ENCODE measurements around the gene HNRNPA1L2. TPM values are rescaled to one million over a fixed set of nuclear protein-coding genes. Genes with fewer than 3 reads are reported as not detected.
"Not testable (repeated sequence)": the region's sequence is repeated elsewhere in the genome, so short reads cannot be mapped to it uniquely, and the experiment has no call there.

HNRNPA1L2 gene
- total RNA-seq, 1 experiment from 2014 or later: 9.1 TPM

- H3K27me3 Mint-ChIP-seq (ENCODE audit: insufficient read depth, unreplicated experiment); H3K4me1 ChIP-seq; H3K36me3 ChIP-seq (ENCODE audit: control insufficient read depth, insufficient read depth, low read length); H3K36me3 Mint-ChIP-seq (ENCODE audit: insufficient read depth, unreplicated experiment); POLR2A ChIA-PET; H3K4me3 Mint-ChIP-seq (ENCODE audit: unreplicated experiment); BruUV-seq (replicated peaks); H3K9me3 Mint-ChIP-seq (ENCODE audit: unreplicated experiment); H3K9me3 ChIP-seq; H3K4me3 ChIP-seq (ENCODE audit: low read depth, low read length); H3K27ac Mint-ChIP-seq (ENCODE audit: unreplicated experiment); H3K27me3 ChIP-seq (replicated peaks; ENCODE audit: control insufficient read depth, insufficient read depth, low read length): not testable (repeated sequence)
- intact Hi-C loops (cut with micrococcal nuclease; ENCODE audit: unreplicated experiment): loop anchor here (1.0 to 2.0 kb wide), 3 partner anchors 44 to 543 kb away; partner anchors contain the start of gene SUGT1
- H3K4me1 Mint-ChIP-seq (ENCODE audit: low read depth, unreplicated experiment): peaks cover 19% of the 10 kb centered on the region
- peak; percentile 52 to 54 for TF ChIP-seq CTCF (IDR thresholded peaks at IDR 0.05; ENCODE audit: insufficient read depth in 1 of 2, low read depth in 1 of 2, low read length in 1 of 2, severe bottlenecking in 1 of 2, unreplicated experiment in 1 of 2)
- DNase-seq: peak in 1 of 2 experiments; percentile 54
- CTCF ChIA-PET: interaction anchor here (0.9 to 1.7 kb wide), 5 partner anchors 44 to 580 kb away, joined by 3 to 25 read pairs (median 4); partner anchors contain the start of gene SUGT1
Measured at GRCh38 chr13:52609013-52609606, 33.1 kb upstream of the HNRNPA1L2 start.

GRCh38 chr13:52610158-52610557 lies 32.1 kb upstream of the HNRNPA1L2 start:
- intact Hi-C loops (cut with micrococcal nuclease; ENCODE audit: unreplicated experiment): loop anchor here (10.0 kb wide), 1 partner anchor 155 kb away; the partner anchor contains the start of genes CKAP2 and VPS36
- H3K4me1 ChIP-seq; BruUV-seq (replicated peaks); H3K27ac Mint-ChIP-seq (ENCODE audit: unreplicated experiment); H3K36me3 Mint-ChIP-seq (ENCODE audit: insufficient read depth, unreplicated experiment); H3K27me3 ChIP-seq (replicated peaks; ENCODE audit: control insufficient read depth, insufficient read depth, low read length); H3K4me3 ChIP-seq (ENCODE audit: low read depth, low read length); H3K4me3 Mint-ChIP-seq (ENCODE audit: unreplicated experiment); H3K9me3 Mint-ChIP-seq (ENCODE audit: unreplicated experiment); H3K27me3 Mint-ChIP-seq (ENCODE audit: insufficient read depth, unreplicated experiment); H3K36me3 ChIP-seq (ENCODE audit: control insufficient read depth, insufficient read depth, low read length); DNase-seq; H3K9me3 ChIP-seq; POLR2A ChIA-PET: not testable (repeated sequence)
- CTCF ChIA-PET: interaction anchor here (1.7 kb wide), 1 partner anchor 358 kb away, joined by 25 read pairs; no protein-coding TSS in a partner anchor
- H3K4me1 Mint-ChIP-seq (ENCODE audit: low read depth, unreplicated experiment): peaks cover 19% of the 10 kb centered on the region

- H3K4me1 Mint-ChIP-seq (ENCODE audit: low read depth, unreplicated experiment): no peaks in the 10 kb centered on the region
- POLR2A ChIA-PET: interaction anchor here (0.5 kb wide), 1 partner anchor 144 kb away, joined by 3 read pairs; no protein-coding TSS in a partner anchor
- no TSS peak for BruUV-seq (replicated peaks)
Measured at GRCh38 chr13:52615134-52615801, 27.0 kb upstream of the HNRNPA1L2 start.

More at GRCh38 chr13:52615134-52615801, 27.0 kb upstream of the HNRNPA1L2 start:
- intact Hi-C loops (cut with micrococcal nuclease; ENCODE audit: unreplicated experiment): loop anchor here (10.0 kb wide), 1 partner anchor 160 kb away; the partner anchor contains the start of genes CKAP2 and VPS36
- H3K4me3 ChIP-seq (ENCODE audit: low read depth, low read length): no peak overlapping the region
- no peak overlapping the region for H3K4me3 Mint-ChIP-seq (ENCODE audit: unreplicated experiment)
- no peak overlapping the region for H3K27ac Mint-ChIP-seq (ENCODE audit: unreplicated experiment)
- no peaks in the 10 kb centered on the region for H3K27me3 Mint-ChIP-seq (ENCODE audit: insufficient read depth, unreplicated experiment)
- TF ChIP-seq CTCF (IDR thresholded peaks at IDR 0.05; ENCODE audit: insufficient read depth in 1 of 2, low read depth in 1 of 2, low read length in 1 of 2, severe bottlenecking in 1 of 2, unreplicated experiment in 1 of 2): no peak
- H3K4me1 ChIP-seq: no peaks in the 10 kb centered on the region
- no peaks in the 10 kb centered on the region for H3K9me3 Mint-ChIP-seq (ENCODE audit: unreplicated experiment)
- H3K9me3 ChIP-seq: no peaks in the 10 kb centered on the region
- DNase-seq: no peak
- peaks cover 15% of the 10 kb centered on the region for H3K36me3 Mint-ChIP-seq (ENCODE audit: insufficient read depth, unreplicated experiment)
- no peaks in the 10 kb centered on the region for H3K36me3 ChIP-seq (ENCODE audit: control insufficient read depth, insufficient read depth, low read length)
- H3K27me3 ChIP-seq (replicated peaks; ENCODE audit: control insufficient read depth, insufficient read depth, low read length): no peaks in the 10 kb centered on the region
- CTCF ChIA-PET: no interaction called here
